GM12891 (cell line): ENCODE results near the gene NAV2.

ENCODE experiments used
- DNase-seq: peaks from one replicate; pipeline ENCODE4 v3.0.0; 2011; ENCODE audit warnings: low spot score; ENCODE audit not compliant: insufficient read length
- FAIRE-seq: peaks from 2 replicates; lab custom pipeline; 2011; peaks lifted over from hg19 to GRCh38; lab: Jason Lieb, UNC
- PAX5 ChIP-seq: IDR thresholded peaks from 2 replicates; pipeline ENCODE4 v1.6.1; 2011; ENCODE audit warnings: low read length, moderate library complexity, mild to moderate bottlenecking; ENCODE audit not compliant: insufficient read depth, severe bottlenecking
- POLR2A ChIP-seq: IDR thresholded peaks from 2 replicates; pipeline ENCODE4 v1.6.1; 2011; ENCODE audit warnings: low read depth, low read length, control low read depth
- POLR2AphosphoS5 ChIP-seq: IDR thresholded peaks from 2 replicates; pipeline ENCODE4 v1.6.1; 2011; ENCODE audit warnings: low read depth, low read length, control low read depth
- POU2F2 ChIP-seq: IDR thresholded peaks from 2 replicates; pipeline ENCODE4 v1.6.1; 2011; ENCODE audit warnings: low read depth, mild to moderate bottlenecking, control low read depth, low read length, moderate library complexity
- SPI1 ChIP-seq: IDR thresholded peaks from 2 replicates; pipeline ENCODE4 v1.6.1; 2011; ENCODE audit warnings: low read depth, low read length, control low read depth
- TAF1 ChIP-seq: IDR thresholded peaks from 2 replicates; pipeline ENCODE4 v1.6.1; 2011; ENCODE audit warnings: low read depth, low read length, control low read depth

NAV2 gene

DNA sequence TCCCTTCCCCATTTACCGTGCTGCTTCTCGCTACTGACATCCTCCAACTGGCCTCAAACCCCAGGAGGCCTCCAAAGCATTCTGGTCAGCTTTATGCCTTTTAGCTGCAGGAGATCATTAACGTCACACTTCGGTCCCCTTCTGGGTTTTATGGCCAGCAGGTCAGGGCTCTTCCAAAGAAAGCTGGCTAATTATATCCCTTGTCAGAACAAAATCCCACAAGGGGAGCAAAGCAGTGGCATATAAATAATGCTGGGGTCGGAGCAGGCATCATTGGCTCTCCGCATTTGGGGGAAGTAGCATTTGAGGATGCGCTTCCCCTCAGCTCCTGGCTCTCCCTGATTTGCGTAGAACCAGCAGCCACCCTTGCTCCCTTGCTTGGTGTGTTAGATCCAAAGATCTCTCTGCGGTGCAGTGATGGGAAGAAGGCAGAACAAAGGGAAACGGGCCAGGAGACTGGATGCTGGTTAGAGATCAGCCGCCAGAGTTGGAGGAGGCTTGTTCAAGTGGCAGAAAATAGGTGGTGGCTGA is 330.2 kb downstream of the NAV2 start:
- DNase-seq, result no peak
- no peak for FAIRE-seq
- no peak for TF ChIP-seq POU2F2
- no peak for TF ChIP-seq POLR2AphosphoS5
- no peak for TF ChIP-seq PAX5
- TF ChIP-seq POLR2A, result no peak
- TF ChIP-seq TAF1, result no peak
- no peak for TF ChIP-seq SPI1

DNA sequence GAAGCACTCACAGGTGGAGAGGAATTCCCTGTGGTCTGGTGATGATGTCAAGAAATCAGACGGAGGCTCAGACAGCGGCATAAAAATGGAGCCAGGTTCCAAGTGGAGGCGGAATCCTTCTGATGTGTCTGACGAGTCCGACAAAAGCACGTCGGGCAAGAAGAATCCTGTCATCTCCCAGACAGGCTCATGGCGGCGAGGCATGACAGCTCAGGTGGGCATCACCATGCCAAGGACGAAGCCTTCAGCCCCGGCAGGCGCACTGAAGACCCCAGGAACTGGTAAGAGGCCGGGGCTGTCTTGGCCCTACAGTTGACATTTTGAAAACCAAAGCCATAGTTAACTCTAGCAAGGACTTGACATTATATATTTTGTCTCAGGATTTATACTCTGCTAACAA is 331.4 kb downstream of the NAV2 start:
- FAIRE-seq, result no peak
- DNase-seq, result no peak
- no peak for TF ChIP-seq POLR2AphosphoS5
- no peak for TF ChIP-seq POU2F2
- no peak for TF ChIP-seq TAF1
- TF ChIP-seq PAX5, result no peak
- no peak for TF ChIP-seq POLR2A
- TF ChIP-seq SPI1, result no peak

- no peak for FAIRE-seq
- TF ChIP-seq POU2F2 (no peak), PAX5 (no peak), POLR2A (no peak), TAF1 (no peak), POLR2AphosphoS5 (no peak), SPI1 (no peak)
- no peak for DNase-seq
Measured at GRCh38 chr11:20045098-20045688, 332.6 kb downstream of the NAV2 start.

DNA sequence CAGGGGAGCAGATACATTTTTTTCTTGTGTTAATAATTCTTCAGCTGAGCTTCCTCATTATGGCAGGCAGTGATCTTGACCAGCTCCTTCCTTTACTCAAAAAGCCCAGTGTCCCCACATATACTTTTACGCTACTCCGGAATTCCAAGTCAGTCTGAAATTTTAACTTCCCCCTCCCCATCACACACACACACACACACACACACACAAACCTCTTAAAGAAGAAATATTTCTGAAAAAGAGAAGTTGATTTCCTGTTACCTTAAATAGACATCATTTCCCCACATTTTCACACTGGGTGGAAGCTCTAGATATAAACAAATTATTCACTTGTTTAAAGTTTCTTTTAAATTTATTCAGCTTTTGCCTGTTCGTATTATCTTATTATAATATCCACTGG is 333.8 kb downstream of the NAV2 start:
- FAIRE-seq (no peak), DNase-seq (no peak)
- TF ChIP-seq TAF1 (no peak), POLR2A (no peak), POLR2AphosphoS5 (no peak), SPI1 (no peak), POU2F2 (no peak), PAX5 (no peak)

DNA sequence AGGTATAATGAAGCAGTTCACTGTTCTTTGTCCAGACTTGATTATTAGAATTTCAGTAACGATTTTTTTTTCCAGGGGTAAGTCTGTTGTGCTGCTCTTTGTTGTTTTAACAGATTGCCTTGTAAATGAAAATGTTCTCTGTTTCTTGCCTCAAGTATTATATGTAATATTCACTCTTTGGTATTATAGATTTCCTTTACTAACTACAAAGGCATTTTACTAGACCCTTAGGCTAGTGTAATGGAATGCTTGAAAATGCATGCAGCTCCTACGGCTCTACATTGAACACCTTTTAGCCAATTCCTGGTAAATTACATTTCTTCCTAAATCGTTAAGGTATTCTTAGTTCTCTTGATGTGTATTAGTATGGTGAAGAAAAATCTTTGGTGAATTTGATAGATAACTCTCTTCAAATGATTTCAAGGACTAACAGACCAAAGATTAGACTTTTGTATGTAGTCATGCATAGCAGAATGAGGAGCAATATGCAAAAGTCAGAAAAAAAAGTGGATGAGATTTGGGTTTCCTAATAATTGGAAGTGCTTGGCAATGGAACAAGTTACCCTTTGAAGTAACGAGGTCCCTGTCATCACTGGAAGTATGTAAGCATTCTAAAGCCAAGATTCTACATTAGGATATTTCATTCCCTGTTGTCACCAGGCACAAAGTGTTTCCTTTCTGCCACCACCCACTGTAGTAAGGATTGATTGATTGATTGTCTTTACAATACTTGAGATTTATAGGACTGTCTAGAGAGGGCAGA is 334.6 kb downstream of the NAV2 start:
- FAIRE-seq, result no peak
- no peak for DNase-seq
- TF ChIP-seq POU2F2, result no peak
- no peak for TF ChIP-seq SPI1
- no peak for TF ChIP-seq POLR2AphosphoS5
- TF ChIP-seq POLR2A, result no peak
- no peak for TF ChIP-seq PAX5
- no peak for TF ChIP-seq TAF1

GRCh38 chr11:20047769-20048154 is 335.1 kb downstream of the NAV2 start:
- DNase-seq (no peak), FAIRE-seq (no peak)
- TF ChIP-seq POU2F2, result no peak
- no peak for TF ChIP-seq POLR2A
- no peak for TF ChIP-seq PAX5
- no peak for TF ChIP-seq TAF1
- TF ChIP-seq SPI1, result no peak

DNA sequence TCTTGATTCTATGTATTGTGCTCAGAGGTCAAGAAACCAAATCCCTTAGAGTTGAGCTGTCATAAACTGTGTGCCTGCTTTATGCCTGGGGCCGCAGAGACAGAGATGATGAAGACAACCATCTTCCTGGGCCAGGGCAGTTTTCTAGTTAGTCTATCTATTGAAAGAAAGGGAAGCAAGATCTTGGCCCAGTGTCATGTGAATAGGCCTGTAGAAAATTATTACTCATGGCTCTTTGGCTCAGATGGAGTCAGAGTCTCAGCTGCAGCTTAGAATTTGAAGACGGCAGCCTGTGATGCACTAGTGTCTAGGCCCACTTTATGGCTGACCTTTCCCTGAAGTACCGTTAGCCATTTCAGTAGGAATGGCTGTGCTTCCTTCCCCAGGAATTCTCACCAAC is 335.6 kb downstream of the NAV2 start:
- no peak for FAIRE-seq
- DNase-seq, result no peak
- no peak for TF ChIP-seq POLR2A
- no peak for TF ChIP-seq SPI1
- no peak for TF ChIP-seq POU2F2
- no peak for TF ChIP-seq TAF1
- TF ChIP-seq POLR2AphosphoS5, result no peak
- no peak for TF ChIP-seq PAX5

DNA sequence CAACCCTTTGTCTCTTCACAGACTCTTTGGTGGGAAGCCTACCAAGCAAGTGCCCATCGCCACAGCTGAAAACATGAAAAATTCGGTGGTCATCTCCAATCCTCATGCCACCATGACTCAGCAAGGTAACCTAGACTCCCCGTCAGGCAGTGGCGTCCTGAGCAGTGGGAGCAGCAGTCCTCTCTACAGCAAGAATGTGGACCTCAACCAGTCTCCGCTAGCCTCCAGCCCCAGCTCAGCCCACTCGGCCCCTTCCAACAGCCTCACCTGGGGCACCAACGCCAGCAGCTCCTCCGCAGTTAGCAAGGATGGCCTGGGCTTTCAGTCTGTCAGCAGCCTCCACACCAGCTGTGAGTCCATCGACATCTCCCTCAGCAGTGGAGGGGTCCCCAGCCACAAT is 336.1 kb downstream of the NAV2 start:
- DNase-seq (no peak), FAIRE-seq (no peak)
- TF ChIP-seq TAF1, result no peak
- no peak for TF ChIP-seq POLR2A
- TF ChIP-seq POU2F2, result no peak
- TF ChIP-seq SPI1, result no peak

- TF ChIP-seq TAF1 (no peak), SPI1 (no peak), POU2F2 (no peak)
- no peak for FAIRE-seq
Measured at GRCh38 chr11:20049231-20049630, 336.6 kb downstream of the NAV2 start.

More at GRCh38 chr11:20049231-20049630, 336.6 kb downstream of the NAV2 start:
- DNase-seq, result no peak
